Omental fat pad (tissue), 4 donors: ENCODE measurements around the gene CAMK2B. TPM values are rescaled to one million over a fixed set of nuclear protein-coding genes. Genes with fewer than 3 reads are reported as not detected.

Experiments used
- ATAC-seq: fragments of 150-250 bp; one replicate; pipeline ENCODE4 v1.9.1; 2016; ENCODE audit warnings: mild to moderate bottlenecking, moderate library complexity; ENCODE audit not compliant: low FRiP score
- DNase-seq: peaks from one replicate; pipeline ENCODE4 v3.0.0-alpha.2; 2019; ENCODE audit warnings: low spot score
- total RNA-seq, 4 donors: library from RNA; depleted of rRNA; stranded (reverse); fragments of >200 nt; gene quantifications; one replicate each; pipeline ENCODE4 v1.1.0, GENCODE V29; 2016
- TF ChIP-seq, protein P1 (sequence below), 3 donors: fragments of 450-650 bp; IDR thresholded peaks; one replicate each; pipeline ENCODE4 v1.5.1; 2016 to 2017; ENCODE audit warnings: antibody characterized with exemption in 3 of 3, mild to moderate bottlenecking in 3 of 3, moderate library complexity in 2 of 3

Gene CAMK2B
- total RNA-seq, 4 donors from 2014 or later, result 0.48 TPM; not detected in 3

DNA sequence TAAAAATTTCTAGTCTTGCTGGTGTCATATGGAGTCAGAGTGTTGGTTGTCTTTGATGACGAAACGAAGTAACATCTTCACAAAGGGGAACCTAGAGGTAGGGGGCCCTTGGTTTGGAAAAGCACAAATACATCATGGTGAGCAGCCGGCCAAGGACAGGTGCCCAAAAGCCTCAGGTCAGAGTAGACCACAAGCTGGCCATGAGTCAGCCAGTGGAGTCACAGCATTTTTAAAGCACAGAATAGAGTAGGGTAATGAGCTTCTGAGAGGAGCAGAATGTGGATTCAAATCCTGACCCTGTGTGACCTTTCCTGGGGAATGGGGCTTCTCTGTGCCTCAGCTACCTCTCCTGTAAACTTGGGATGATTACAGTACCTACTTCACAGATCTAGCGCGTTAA lies 5.3 kb downstream of the CAMK2B start:
- no peak for DNase-seq

DNA sequence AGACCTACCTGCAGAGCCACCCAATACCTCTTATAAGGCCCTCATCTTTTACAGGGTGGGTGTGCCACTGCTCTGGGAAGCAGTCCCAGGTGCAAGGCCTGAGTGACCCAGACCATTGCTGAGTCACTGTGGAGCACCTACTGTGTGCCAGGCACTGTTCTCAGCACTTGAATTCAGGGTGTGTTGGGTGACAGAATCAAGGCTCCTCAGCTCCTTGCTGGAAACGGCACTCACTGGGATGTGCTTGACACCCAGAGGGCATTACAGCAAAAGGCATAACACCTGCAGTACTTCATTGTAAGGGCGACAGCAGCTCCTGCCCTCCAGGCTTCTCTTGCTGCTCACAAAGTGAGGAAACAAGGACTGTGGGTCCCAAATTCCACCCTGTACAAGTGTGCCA lies 7.1 kb downstream of the CAMK2B start:
- no peak for DNase-seq
- no peak for ATAC-seq
- TF ChIP-seq, protein P1, sequence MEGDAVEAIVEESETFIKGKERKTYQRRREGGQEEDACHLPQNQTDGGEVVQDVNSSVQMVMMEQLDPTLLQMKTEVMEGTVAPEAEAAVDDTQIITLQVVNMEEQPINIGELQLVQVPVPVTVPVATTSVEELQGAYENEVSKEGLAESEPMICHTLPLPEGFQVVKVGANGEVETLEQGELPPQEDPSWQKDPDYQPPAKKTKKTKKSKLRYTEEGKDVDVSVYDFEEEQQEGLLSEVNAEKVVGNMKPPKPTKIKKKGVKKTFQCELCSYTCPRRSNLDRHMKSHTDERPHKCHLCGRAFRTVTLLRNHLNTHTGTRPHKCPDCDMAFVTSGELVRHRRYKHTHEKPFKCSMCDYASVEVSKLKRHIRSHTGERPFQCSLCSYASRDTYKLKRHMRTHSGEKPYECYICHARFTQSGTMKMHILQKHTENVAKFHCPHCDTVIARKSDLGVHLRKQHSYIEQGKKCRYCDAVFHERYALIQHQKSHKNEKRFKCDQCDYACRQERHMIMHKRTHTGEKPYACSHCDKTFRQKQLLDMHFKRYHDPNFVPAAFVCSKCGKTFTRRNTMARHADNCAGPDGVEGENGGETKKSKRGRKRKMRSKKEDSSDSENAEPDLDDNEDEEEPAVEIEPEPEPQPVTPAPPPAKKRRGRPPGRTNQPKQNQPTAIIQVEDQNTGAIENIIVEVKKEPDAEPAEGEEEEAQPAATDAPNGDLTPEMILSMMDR (IDR thresholded peaks at IDR 0.05), result no peak

More for the DNA sequence above, 5.3 kb downstream of the CAMK2B start:
- TF ChIP-seq, protein P1 (IDR thresholded peaks at IDR 0.05), result no peak
- no peak for ATAC-seq

DNA sequence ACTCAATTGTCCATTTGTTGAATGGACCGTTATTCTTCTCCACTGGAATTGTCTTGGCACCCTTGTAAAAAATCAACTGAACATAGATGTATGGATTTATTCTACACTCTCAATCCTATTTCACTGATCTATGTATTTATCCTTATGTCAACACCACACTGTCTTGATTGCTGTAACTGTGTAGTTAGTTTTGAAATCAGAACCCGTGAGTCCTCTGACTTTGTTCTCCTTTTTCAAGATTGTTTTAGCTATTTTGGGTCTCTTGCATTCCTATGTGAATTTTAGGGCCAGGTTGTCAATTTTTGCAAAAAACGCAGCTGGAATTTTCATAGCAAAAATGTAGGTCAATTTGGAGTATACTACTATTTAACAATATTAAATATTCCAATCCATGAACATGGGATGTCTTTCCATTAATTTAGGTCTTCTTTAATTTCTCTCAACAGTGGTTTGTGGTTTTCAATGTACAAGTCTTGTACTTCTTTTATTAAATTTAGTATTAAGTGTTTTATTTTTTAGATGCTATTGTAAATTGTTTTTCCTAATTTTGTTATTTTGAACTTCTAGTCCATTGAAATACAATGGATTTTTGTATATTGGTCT lies 10.0 kb downstream of the CAMK2B start:
- TF ChIP-seq, protein P1 (IDR thresholded peaks at IDR 0.05), result no peak
- ATAC-seq, result no peak

DNA sequence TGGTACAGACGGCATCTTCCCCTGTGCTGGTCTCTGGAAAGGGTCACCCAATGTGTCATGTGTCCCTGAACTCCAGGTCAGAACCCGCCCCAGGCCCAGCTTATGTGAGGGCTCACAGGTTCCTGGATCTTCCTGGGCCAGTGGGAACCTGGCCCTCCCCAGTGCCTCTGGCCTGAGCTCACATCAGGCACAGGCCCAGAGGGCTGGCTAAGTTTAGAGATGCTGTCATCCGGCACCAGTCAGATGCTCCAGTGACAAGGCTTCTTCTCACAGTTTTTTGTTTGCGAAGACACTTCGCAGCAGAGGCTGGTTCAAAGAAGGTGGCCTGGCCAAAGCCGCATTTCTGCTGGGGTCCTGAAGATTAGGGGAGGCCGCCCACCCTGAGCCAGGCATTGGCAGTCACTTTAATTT lies 11.8 kb downstream of the CAMK2B start:
- ATAC-seq, result no peak
- TF ChIP-seq, protein P1 (IDR thresholded peaks at IDR 0.05), result no peak
- DNase-seq, result no peak

More for the DNA sequence above, 10.0 kb downstream of the CAMK2B start:
- no peak for DNase-seq

DNA sequence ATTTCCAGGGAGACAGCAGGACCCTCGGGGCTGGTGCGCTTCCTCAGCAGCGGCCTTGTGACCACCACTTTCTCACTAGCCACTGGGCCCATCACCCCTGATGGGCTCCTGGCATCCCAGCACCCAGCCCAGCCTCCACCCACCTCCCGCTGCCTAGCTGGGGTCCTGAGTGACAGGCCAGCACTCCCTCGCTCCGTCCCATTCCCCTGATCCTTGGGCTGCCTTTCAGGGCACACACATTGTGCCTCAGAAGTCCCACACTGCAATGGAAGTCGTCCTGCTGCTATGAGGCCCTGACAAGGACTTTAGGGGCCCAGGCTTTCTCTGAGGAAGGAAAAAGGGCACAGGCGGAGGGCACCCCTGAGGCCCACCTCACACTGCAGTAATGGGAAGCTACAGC lies 12.4 kb downstream of the CAMK2B start:
- DNase-seq (no peak), ATAC-seq (no peak)
- TF ChIP-seq, protein P1 (IDR thresholded peaks at IDR 0.05), result no peak

DNA sequence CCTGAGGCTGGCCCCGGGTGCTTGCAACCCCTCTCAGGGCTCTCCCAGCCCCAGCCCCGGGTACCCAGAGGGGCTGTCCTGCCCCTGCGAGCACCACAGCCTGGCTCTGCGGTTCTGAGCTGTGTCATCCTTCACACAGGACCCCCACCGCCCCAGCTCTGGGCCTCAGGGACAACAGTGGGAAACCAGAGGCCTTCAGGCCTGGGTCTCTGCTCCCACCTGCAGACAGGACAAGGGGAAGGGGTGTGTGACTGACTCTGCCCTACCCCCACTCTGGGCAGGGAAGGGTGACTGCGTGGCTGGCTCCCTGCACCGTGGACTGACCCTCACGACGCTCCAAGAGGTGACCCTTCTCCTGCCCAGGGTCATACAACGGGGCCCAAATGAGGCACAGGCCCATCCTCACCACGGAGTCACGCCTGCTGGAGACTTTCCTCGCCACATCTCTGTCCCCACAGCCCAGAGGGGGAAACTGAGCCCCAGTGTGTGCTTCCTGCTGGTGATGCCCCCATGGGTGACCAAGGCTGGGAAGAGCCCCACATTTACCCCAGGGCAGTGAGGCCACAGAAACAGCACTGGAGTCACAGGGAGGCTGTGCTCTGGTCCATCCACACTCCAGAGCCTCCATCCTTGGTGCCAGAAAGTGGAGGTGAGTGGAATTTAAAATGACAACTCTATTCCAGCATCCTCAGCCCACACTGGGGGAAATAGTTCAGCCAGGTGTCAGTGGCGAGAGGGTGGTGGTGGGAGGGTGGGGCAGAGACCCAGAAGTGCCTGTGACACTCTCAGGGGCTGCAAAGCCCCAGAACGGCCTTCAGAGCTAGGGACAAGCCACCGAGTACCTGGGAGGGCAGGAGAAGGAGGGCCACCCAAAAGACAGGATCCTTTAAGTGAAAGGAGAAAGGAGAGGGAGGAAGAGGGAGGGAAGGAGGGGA lies 13.6 kb downstream of the CAMK2B start:
- DNase-seq, result no peak
- TF ChIP-seq, protein P1 (IDR thresholded peaks at IDR 0.05), result no peak
- no peak for ATAC-seq
